ENCODE measurements around the gene SLC38A8.

DNA sequence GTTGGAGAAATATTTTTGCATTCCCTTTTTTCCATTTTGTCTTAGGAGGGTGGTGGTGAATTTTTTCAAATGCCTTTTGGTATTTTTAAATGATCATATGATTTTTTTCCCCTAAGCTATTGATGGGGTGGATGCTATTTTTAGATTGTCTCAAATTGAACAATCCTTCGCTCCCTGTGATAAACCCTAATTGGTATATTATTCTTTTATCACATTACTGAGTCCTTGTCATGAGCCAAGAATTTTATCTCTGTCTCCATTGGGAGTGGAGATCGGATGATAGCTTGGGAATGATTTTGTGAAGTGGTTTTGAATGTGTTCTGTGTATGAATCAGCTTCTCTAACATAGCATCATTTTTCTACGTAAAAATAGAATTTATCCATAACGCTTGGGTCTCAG, 59.1 kb downstream of the SLC38A8 start:
- TF ChIP-seq, protein P1, sequence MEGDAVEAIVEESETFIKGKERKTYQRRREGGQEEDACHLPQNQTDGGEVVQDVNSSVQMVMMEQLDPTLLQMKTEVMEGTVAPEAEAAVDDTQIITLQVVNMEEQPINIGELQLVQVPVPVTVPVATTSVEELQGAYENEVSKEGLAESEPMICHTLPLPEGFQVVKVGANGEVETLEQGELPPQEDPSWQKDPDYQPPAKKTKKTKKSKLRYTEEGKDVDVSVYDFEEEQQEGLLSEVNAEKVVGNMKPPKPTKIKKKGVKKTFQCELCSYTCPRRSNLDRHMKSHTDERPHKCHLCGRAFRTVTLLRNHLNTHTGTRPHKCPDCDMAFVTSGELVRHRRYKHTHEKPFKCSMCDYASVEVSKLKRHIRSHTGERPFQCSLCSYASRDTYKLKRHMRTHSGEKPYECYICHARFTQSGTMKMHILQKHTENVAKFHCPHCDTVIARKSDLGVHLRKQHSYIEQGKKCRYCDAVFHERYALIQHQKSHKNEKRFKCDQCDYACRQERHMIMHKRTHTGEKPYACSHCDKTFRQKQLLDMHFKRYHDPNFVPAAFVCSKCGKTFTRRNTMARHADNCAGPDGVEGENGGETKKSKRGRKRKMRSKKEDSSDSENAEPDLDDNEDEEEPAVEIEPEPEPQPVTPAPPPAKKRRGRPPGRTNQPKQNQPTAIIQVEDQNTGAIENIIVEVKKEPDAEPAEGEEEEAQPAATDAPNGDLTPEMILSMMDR (IDR thresholded peaks at IDR 0.05): no peak
- TF ChIP-seq EP300 (IDR thresholded peaks at IDR 0.05): no peak
- TF ChIP-seq CHD2 (IDR thresholded peaks at IDR 0.05; ENCODE audit: low read length, partially characterized antibody): no peak
- no peak for TF ChIP-seq CBX8 (IDR thresholded peaks at IDR 0.05)
- TF ChIP-seq RCOR1 (IDR thresholded peaks at IDR 0.05; ENCODE audit: low read depth, low read length): no peak
- no peak for TF ChIP-seq SREBF2 (IDR thresholded peaks at IDR 0.05)
- TF ChIP-seq, protein P2, sequence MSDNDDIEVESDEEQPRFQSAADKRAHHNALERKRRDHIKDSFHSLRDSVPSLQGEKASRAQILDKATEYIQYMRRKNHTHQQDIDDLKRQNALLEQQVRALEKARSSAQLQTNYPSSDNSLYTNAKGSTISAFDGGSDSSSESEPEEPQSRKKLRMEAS (IDR thresholded peaks at IDR 0.05): no peak
- no peak for TF ChIP-seq JUN (IDR thresholded peaks at IDR 0.05)
- no peak for TF ChIP-seq EHMT2 (IDR thresholded peaks at IDR 0.05; ENCODE audit: low read depth)
- TF ChIP-seq TP53 (CRISPR knock-in tag; IDR thresholded peaks at IDR 0.05): no peak
